Liver (tissue), 9 donors: ENCODE data around the gene CHRNE. TPM values are rescaled to one million over a fixed set of nuclear protein-coding genes. Genes with fewer than 3 reads are reported as not detected.

Experiments
- DNase-seq: peaks from one replicate; pipeline ENCODE4 v3.0.0-alpha.2; 2017; ENCODE audit warnings: low spot score
- H3K27ac ChIP-seq, 2 donors: one replicate each; pipeline ENCODE4 v1.7.0; 2013; ENCODE audit warnings: inconsistent platforms in 2 of 2, low read length in 2 of 2, control low read depth in 1 of 2, low read depth in 1 of 2, mild to moderate bottlenecking in 1 of 2
- H3K27me3 ChIP-seq, 4 donors: one replicate each; pipeline versions ENCODE4 v1.6.1 to v1.7.0; 2013; ENCODE audit warnings: low read length in 3 of 4, inconsistent platforms in 1 of 4, mild to moderate bottlenecking in 1 of 4, moderate library complexity in 1 of 4; ENCODE audit not compliant: control insufficient read depth in 4 of 4, insufficient read depth in 4 of 4
- H3K36me3 ChIP-seq, 4 donors: one replicate each; pipeline versions ENCODE4 v1.6.1 to v1.7.0; 2013; ENCODE audit warnings: low read length in 3 of 4, mild to moderate bottlenecking in 3 of 4, low read depth in 1 of 4, moderate library complexity in 1 of 4; ENCODE audit not compliant: control insufficient read depth in 4 of 4, insufficient read depth in 3 of 4
- H3K4me1 ChIP-seq, 4 donors: one replicate each; pipeline versions ENCODE4 v1.6.1 to v1.7.0; 2013; ENCODE audit warnings: low read length in 3 of 4, mild to moderate bottlenecking in 3 of 4, moderate library complexity in 1 of 4; ENCODE audit not compliant: control insufficient read depth in 4 of 4, insufficient read depth in 4 of 4
- H3K4me3 ChIP-seq, 3 donors: one replicate each; pipeline versions ENCODE4 v1.6.1 to v1.7.0; 2013; ENCODE audit warnings: low read length in 3 of 3, control low read depth in 1 of 3, low read depth in 1 of 3, mild to moderate bottlenecking in 1 of 3
- H3K9ac ChIP-seq, 2 donors: one replicate each; pipeline ENCODE4 v1.7.0; 2013; ENCODE audit warnings: low read length in 2 of 2, mild to moderate bottlenecking in 2 of 2, moderate library complexity in 2 of 2, control low read depth in 1 of 2, low read depth in 1 of 2
- H3K9me3 ChIP-seq, 4 donors: one replicate each; pipeline versions ENCODE4 v1.6.1 to v1.7.0; 2013; ENCODE audit warnings: low read length in 3 of 4; ENCODE audit not compliant: control insufficient read depth in 4 of 4
- EGR1 ChIP-seq, 2 donors: IDR thresholded peaks; 2 replicates each; pipeline ENCODE4 v1.6.1; 2016 to 2018; ENCODE audit warnings: antibody characterized with exemption in 2 of 2, low read depth in 2 of 2
- FOXA1 ChIP-seq: IDR thresholded peaks from 2 replicates; pipeline ENCODE4 v1.6.1; 2016; ENCODE audit warnings: antibody characterized with exemption
- FOXA2 ChIP-seq: IDR thresholded peaks from 2 replicates; pipeline ENCODE4 v1.6.1; 2016; ENCODE audit warnings: antibody characterized with exemption
- GABPA ChIP-seq, 2 donors: IDR thresholded peaks in 1 of 2; conservative IDR thresholded peaks in 1 of 2; 2 replicates each; pipeline ENCODE4 v1.6.1; 2016; ENCODE audit warnings: antibody characterized with exemption in 2 of 2, mild to moderate bottlenecking in 1 of 2, moderate library complexity in 1 of 2
- HNF4A ChIP-seq, 2 donors: conservative IDR thresholded peaks; 2 replicates each; pipeline ENCODE4 v1.6.1; 2016; ENCODE audit warnings: antibody characterized with exemption in 2 of 2, mild to moderate bottlenecking in 2 of 2
- HNF4G ChIP-seq: IDR thresholded peaks from 2 replicates; pipeline ENCODE4 v1.6.1; 2016; ENCODE audit warnings: antibody characterized with exemption
- JUND ChIP-seq, 2 donors: IDR thresholded peaks; 2 replicates each; pipeline ENCODE4 v1.6.1; 2016; ENCODE audit warnings: antibody characterized with exemption in 2 of 2
- RAD21 ChIP-seq, 2 donors: IDR thresholded peaks; 2 replicates each; pipeline ENCODE4 v1.6.1; 2016; ENCODE audit warnings: antibody characterized with exemption in 2 of 2, mild to moderate bottlenecking in 2 of 2
- RXRA ChIP-seq, 2 donors: IDR thresholded peaks; 2 replicates each; pipeline ENCODE4 v1.6.1; 2017 to 2018; ENCODE audit warnings: antibody characterized with exemption in 2 of 2, mild to moderate bottlenecking in 1 of 2
- TAF1 ChIP-seq: conservative IDR thresholded peaks from 2 replicates; pipeline ENCODE4 v1.6.1; 2016; ENCODE audit warnings: antibody characterized with exemption, mild to moderate bottlenecking
- WGBS: extraction: QIAGEN DNeasy Blood & Tissue Kit; methylation state at CpG from one replicate; pipeline ENCODE4 v1.1.7; 2013; 5-methylcytosine and 5-hydroxymethylcytosine counted together
- polyA plus RNA-seq, 2 donors: library from polyadenylated mRNA; stranded (reverse) in 1 of 2; unstranded in 1 of 2; fragments of 200-250 nt in 1 of 2; fragments of >200 nt in 1 of 2; fragmentation: Nextera tagmentation in 1 of 2; extraction: Ambion mirVana in 1 of 2; gene quantifications; one replicate each; pipeline versions ENCODE4 v1.2.1 to v1.2.3, GENCODE V29; 2013 to 2015
- total RNA-seq, 2 donors: library from RNA; depleted of rRNA; stranded (reverse); fragments of >200 nt; gene quantifications; one replicate each; pipeline ENCODE4 v1.2.3, GENCODE V29; 2014
- TF ChIP-seq, protein P1 (sequence below): IDR thresholded peaks from 2 replicates; pipeline ENCODE4 v1.6.1; 2016; ENCODE audit warnings: antibody characterized with exemption
- TF ChIP-seq, protein P2 (sequence below): IDR thresholded peaks from 2 replicates; pipeline ENCODE4 v1.6.1; 2016; ENCODE audit warnings: antibody characterized with exemption
- TF ChIP-seq, protein P3 (sequence below): fragments of 150-350 bp; IDR thresholded peaks from 2 replicates; pipeline ENCODE4 v1.5.1; 2017; ENCODE audit warnings: improper control_type of control experiment, low read depth, low read length; ENCODE audit not compliant: missing input control
- donor health status: healthy.
- donor health status: healthy.
- donor health status: healthy.
- donor health status: healthy.
- donor health status: healthy.

The CHRNE gene
- total and polyA plus RNA-seq, 4 donors, result 0.19 to 3.1 (median 0.65) TPM

DNA sequence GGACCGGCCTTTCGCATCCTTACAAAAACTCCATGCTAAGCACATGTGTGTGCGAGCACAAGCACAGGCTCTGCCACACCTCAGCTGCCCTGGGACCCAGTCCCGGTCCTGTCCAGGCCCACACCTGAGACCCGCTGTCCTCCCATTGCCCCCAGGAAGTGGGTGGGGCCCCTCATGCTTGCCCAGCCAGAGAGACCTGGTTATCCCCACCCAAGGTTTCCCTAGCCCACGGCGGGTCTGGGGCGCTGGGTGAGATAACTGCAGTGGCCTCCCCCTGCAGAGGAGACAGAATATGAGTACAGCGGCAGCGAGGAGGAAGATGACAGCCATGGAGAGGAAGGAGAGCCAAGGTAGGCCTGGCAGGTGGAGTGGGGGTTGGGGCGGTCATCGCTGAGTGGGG is 16.1 kb downstream of the CHRNE start:
- TF ChIP-seq, protein P1, sequence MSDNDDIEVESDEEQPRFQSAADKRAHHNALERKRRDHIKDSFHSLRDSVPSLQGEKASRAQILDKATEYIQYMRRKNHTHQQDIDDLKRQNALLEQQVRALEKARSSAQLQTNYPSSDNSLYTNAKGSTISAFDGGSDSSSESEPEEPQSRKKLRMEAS, result no peak
- TF ChIP-seq FOXA1, result no peak
- TF ChIP-seq FOXA2, result no peak
- no peak for TF ChIP-seq JUND (IDR thresholded peaks at IDR 0.05)
- no peak for TF ChIP-seq GABPA (IDR thresholded peaks at IDR 0.05 in 1 of 2, conservative IDR thresholded peaks at IDR 0.05 in 1 of 2)
- Histone ChIP-seq H3K4me3 (no peak overlapping the region), H3K27ac (no peak overlapping the region), H3K27me3 (no peaks in the 10 kb centered on the region), H3K9me3 (no peaks in the 10 kb centered on the region), H3K36me3 (peaks cover 18 to 52% (median 31%) of the 10 kb centered on the region in 4 donors), H3K4me1 (peaks cover 0 to 5% (median 3%) of the 10 kb centered on the region in 4 donors), H3K9ac (no peak overlapping the region)
- no peak for DNase-seq
- 94% methylated on average over 12 of the region's 12 CpGs for WGBS

DNA sequence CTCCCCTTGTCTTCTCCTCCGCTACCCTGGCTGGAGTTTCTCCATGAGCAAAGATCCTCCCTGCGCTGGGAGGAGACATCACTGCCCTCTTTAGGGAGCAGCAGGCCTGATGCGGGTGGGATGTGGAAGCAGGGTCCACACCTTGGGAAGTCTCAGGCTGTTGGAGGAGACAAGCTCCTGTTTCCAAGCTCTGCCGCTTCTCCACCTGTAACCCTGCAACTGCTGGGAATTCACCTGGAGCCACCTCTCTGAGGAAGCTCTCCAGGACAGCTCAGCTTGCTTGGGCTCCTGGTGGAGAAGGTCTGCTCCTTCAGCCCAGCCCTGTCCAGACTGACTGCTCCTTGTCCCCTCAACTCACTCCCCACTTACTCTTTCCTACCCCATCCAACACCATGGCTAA is 18.4 kb downstream of the CHRNE start:
- TF ChIP-seq HNF4G (no peak), RAD21 (IDR thresholded peaks at IDR 0.05) (no peak), EGR1 (IDR thresholded peaks at IDR 0.05; ENCODE audit: low read depth in 2 of 2) (no peak)
- TF ChIP-seq, protein P2, sequence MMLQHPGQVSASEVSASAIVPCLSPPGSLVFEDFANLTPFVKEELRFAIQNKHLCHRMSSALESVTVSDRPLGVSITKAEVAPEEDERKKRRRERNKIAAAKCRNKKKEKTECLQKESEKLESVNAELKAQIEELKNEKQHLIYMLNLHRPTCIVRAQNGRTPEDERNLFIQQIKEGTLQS, result no peak
- peaks cover 8 to 39% (median 20%) of the 10 kb centered on the region in 4 donors for H3K36me3 ChIP-seq
- WGBS, result 96% methylated on average over 4 of the region's 4 CpGs

DNA sequence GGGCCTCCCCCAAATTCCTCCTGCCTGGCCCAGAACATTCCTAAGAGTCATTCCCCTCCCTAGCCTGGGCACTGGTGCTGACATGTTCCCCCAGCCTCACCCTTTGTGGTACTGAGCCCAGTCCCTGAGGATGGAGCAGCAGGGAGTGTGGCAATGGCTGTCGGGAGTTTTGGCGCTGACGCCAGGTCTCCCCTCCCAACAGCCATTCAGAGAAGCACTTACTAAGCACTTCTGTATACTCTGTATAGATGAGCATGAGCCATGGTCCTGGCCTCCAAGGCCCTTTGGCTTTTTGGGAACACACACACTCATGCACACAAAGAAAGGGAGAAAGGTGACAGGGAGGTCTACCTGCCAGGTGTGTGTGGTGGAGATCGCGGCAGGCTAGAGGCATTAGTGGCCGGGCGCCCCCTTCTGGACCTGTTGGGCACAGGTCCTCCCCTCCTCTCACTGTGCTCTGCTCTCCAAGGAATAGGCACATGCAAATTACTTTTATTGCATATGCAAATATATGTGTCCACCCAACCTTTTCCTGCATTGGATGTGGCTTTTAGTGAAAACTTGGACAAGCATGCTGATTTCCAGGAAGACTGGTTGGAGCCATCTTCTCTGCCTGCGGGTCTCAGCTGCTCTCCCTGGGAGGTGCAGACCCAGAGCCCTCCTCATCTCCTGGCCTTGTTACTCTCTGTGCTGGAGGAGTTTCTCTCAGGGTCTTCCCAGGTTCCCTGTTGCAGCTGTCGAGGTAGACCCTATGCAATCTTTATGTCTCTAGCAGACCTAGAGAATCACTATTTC is 20.9 kb downstream of the CHRNE start:
- Histone ChIP-seq H3K9me3 (no peaks in the 10 kb centered on the region), H3K4me1 (no peaks in the 10 kb centered on the region), H3K4me3 (no peak overlapping the region), H3K27ac (no peak overlapping the region), H3K27me3 (no peaks in the 10 kb centered on the region), H3K36me3 (peaks cover 2 to 44% (median 20%) of the 10 kb centered on the region in 4 donors), H3K9ac (no peak overlapping the region)
- 44% methylated on average over 9 of the region's 9 CpGs for WGBS
- peak; percentile 74 for DNase-seq
- TF ChIP-seq HNF4A (conservative IDR thresholded peaks at IDR 0.05) (no peak), RXRA (IDR thresholded peaks at IDR 0.05) (peak in 1 of 2 donors; percentile 42), RAD21 (IDR thresholded peaks at IDR 0.05) (peak; percentile 86 to 90), TAF1 (no peak)
- TF ChIP-seq, protein P3, sequence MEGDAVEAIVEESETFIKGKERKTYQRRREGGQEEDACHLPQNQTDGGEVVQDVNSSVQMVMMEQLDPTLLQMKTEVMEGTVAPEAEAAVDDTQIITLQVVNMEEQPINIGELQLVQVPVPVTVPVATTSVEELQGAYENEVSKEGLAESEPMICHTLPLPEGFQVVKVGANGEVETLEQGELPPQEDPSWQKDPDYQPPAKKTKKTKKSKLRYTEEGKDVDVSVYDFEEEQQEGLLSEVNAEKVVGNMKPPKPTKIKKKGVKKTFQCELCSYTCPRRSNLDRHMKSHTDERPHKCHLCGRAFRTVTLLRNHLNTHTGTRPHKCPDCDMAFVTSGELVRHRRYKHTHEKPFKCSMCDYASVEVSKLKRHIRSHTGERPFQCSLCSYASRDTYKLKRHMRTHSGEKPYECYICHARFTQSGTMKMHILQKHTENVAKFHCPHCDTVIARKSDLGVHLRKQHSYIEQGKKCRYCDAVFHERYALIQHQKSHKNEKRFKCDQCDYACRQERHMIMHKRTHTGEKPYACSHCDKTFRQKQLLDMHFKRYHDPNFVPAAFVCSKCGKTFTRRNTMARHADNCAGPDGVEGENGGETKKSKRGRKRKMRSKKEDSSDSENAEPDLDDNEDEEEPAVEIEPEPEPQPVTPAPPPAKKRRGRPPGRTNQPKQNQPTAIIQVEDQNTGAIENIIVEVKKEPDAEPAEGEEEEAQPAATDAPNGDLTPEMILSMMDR, result peak; percentile 82

More for the DNA sequence above, 18.4 kb downstream of the CHRNE start:
- no peak overlapping the region for H3K4me3 ChIP-seq
- H3K9ac ChIP-seq, result no peak overlapping the region
- no peaks in the 10 kb centered on the region for H3K27me3 ChIP-seq
- no peak for DNase-seq
- H3K4me1 ChIP-seq, result peaks cover 0 to 5% (median 3%) of the 10 kb centered on the region in 4 donors
- no peak overlapping the region for H3K27ac ChIP-seq
- H3K9me3 ChIP-seq, result no peaks in the 10 kb centered on the region
